GM12892 (cell line): Measurements from ENCODE around the gene MRPL11.
A peak's percentile ranks its signal among the peaks of the same experiment; 100 is the strongest.

ENCODE experiments used
- DNase-seq: peaks from one replicate; pipeline ENCODE4 v3.0.0; 2011; ENCODE audit not compliant: insufficient read length
- FAIRE-seq: peaks from 2 replicates; lab custom pipeline; 2011; peaks lifted over from hg19 to GRCh38; lab: Jason Lieb, UNC
- POLR2A ChIP-seq: IDR thresholded peaks from 2 replicates; pipeline ENCODE4 v1.6.1; 2011; ENCODE audit warnings: low read depth, low read length, control low read depth
- POLR2AphosphoS5 ChIP-seq: IDR thresholded peaks from 2 replicates; pipeline ENCODE4 v1.6.1; 2011; ENCODE audit warnings: low read depth, low read length, control low read depth
- TAF1 ChIP-seq: IDR thresholded peaks from 2 replicates; pipeline ENCODE4 v1.6.1; 2011; ENCODE audit warnings: low read depth, mild to moderate bottlenecking, control low read depth, low read length, borderline replicate concordance

MRPL11 gene

DNA sequence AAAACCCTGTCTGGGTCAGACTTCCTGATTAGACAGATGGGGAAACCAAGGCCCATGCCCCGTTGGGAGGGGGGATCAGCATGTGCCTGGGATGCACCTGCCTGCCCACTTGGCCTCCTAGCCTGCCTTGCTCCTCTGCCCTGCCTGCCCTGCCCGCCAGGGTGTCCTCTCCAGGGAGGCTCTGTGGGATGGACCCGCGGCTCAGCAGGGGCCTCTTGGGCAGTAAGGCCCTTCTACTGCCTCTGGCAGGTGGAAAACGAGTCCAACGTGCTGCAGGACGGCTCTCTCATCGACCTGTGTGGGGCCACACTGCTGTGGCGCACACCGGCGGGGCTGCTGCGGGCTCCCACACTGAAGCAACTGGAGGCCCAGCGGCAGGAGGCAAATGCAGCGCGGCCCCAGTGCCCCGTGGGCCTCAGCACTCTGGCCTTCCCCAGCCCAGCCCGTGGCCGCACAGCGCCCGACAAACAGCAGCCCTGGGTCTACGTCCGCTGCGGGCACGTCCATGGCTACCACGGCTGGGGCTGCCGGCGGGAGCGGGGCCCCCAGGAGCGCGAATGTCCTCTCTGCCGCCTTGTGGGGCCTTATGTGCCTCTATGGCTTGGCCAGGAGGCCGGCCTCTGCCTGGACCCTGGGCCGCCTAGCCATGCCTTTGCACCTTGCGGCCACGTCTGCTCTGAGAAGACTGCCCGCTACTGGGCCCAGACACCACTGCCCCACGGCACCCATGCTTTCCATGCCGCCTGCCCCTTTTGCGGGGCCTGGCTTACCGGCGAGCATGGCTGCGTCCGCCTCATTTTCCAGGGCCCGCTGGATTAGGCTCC lies 36.9 kb upstream of the MRPL11 start:
- TF ChIP-seq POLR2A (no peak), TAF1 (no peak), POLR2AphosphoS5 (no peak)
- FAIRE-seq (no peak), DNase-seq (no peak)

DNA sequence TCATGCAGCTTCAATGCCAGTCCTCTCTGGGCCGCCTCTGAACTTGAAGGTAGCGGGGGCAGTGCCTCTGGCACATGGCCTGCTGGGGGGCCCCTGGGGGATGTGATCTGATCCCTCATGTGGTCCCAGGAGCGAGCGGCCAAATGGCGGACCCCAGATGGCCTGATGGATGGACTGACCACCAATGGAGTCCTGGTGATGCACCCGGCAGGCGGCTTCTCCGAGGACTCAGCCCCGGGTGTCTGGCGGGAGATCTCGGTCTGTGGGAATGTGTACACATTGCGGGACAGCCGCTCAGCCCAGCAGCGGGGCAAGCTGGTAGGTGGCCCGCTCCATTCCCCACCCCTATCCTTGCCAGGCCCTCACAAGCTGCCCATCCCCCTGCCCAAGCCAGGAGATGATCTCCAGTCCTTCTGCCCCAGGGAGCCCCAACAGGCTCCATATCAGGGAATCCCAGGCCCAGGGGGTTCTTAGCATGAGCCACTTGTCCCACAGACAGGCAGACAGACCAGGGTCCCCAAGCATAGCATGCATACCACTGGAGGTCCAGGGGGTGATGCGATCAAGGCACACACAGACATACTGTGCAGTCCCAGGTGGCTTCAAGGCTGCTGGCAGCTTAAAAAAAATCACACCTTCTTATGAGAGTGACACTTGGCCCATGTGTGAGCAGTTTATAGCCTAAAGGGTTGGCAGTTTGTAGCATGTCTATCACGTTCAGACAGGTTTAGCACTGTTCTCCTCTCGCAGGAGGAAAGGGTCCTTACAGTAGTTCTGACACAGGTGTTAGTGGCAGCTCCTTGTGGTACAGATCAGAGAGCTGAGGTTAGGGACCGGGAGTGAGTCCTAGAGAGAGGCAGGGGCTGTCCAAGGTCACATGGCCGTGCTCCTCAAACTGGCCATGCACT lies 35.2 kb upstream of the MRPL11 start:
- DNase-seq: no peak
- TF ChIP-seq POLR2A (no peak), POLR2AphosphoS5 (no peak), TAF1 (no peak)
- no peak for FAIRE-seq

GRCh38 chr11:66473167-66473566 lies 34.5 kb upstream of the MRPL11 start:
- DNase-seq: no peak
- no peak for TF ChIP-seq TAF1
- TF ChIP-seq POLR2AphosphoS5: no peak
- no peak for TF ChIP-seq POLR2A
- FAIRE-seq: no peak

GRCh38 chr11:66472054-66472453 lies 33.4 kb upstream of the MRPL11 start:
- no peak for TF ChIP-seq POLR2A
- no peak for TF ChIP-seq POLR2AphosphoS5
- no peak for TF ChIP-seq TAF1
- DNase-seq (no peak), FAIRE-seq (no peak)

DNA sequence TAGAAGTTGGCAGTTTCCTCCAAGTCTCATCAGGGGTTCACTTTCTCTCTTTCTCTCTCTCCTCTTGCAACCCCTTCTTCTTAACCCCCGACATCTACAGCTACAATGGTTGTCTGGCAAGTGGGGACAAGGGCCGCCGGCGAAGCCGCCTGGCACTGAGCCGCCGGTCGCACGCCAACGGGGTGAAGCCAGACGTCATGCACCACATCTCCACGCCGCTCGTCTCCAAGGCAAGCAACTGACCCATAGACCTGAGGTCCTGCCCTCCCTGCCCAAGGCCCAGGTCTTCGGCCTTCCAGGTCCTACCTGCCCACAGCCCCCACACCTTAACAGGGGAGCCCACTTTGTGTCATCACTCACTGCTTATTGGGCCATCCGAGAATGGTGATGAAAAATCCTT lies 32.5 kb upstream of the MRPL11 start:
- FAIRE-seq (no peak), DNase-seq (no peak)
- TF ChIP-seq POLR2AphosphoS5 (no peak), TAF1 (no peak), POLR2A (no peak)

GRCh38 chr11:66470015-66470414 lies 31.4 kb upstream of the MRPL11 start:
- TF ChIP-seq POLR2AphosphoS5: no peak
- no peak for TF ChIP-seq POLR2A
- no peak for TF ChIP-seq TAF1
- DNase-seq (no peak), FAIRE-seq (no peak)

DNA sequence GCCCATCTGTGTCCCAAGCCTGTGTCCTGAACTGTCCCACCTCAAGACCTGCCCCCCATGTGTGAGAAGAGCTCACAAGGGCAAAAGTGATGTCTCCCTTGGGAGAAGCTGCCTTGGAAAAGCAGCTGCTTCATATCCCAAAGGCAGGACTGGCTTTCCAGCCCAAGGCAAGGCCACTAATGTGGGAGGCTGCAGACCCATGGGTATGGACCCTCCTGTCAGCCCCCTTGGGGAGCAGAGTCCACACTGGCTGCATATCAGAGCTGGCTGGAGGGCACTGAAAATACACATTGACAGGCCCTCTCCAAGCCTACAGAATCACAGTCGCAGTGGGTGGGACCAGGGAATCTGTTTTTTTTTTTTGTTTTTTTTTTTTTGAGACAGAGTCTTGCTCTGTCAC lies 30.8 kb upstream of the MRPL11 start:
- TF ChIP-seq POLR2A (no peak), POLR2AphosphoS5 (no peak), TAF1 (no peak)
- FAIRE-seq (no peak), DNase-seq (no peak)

- DNase-seq (no peak), FAIRE-seq (no peak)
- TF ChIP-seq TAF1 (no peak), POLR2AphosphoS5 (no peak), POLR2A (no peak)
Observed at GRCh38 chr11:66468691-66469090, 30.0 kb upstream of the MRPL11 start.

DNA sequence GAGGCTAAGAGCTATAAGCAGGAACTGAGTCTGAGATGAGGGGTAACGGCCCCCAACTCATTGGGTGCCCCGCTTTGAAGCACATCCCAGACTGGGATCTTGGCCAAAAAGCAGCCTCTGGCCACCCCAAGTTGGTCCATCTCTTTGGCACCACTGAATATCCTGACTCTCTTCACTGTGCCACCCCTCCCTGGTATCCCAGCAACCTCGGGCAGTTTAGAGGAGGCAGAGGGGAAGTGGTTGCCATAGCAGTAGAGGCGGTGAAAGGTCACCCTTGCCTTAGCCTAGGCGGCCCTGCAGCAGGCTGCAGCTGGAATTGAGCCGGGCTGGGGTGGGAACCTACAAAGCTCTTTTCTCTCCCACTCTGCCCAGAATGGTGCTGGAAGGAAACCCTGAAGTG lies 29.1 kb upstream of the MRPL11 start:
- FAIRE-seq: no peak
- TF ChIP-seq POLR2A: no peak
- TF ChIP-seq POLR2AphosphoS5: no peak
- TF ChIP-seq TAF1: no peak
- DNase-seq: no peak

DNA sequence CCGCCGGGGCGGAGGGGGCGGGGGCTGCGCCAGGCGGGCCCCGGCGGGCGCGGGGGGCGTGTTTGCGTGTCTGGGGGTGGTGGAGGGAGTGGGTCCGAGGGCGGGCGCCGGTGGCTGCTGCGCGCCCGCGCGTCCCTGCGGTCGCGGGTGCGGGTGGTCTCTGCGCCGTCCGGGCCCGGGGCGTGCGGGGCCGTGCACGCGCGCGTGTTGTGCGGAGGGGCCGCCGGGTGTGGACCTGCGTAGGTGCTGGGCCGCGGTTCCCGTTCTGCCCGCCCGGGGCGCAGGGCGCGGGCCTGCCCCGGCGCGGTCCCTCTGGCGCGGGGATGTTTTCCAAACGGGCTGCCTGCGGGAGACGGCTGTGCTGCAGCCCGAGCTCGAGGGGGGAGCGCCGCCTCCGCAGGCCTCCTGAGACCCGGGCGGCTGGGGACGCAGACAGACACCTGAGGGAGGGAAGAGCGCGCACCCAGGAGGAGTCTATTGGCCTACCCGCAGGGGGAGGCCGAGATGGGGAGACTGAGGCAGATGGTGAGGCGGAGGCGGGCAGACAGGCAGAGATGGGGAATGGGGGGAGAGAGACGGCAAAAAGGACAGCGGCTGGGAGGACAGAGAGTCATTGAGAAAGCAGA lies 28.5 kb upstream of the MRPL11 start:
- TF ChIP-seq TAF1 (no peak), POLR2AphosphoS5 (no peak), POLR2A (no peak)
- peak; percentile 60 for DNase-seq
- no peak for FAIRE-seq

- peak; percentile 99 for FAIRE-seq
- DNase-seq: peak; percentile 96
- TF ChIP-seq POLR2AphosphoS5: no peak
- TF ChIP-seq TAF1: no peak
- no peak for TF ChIP-seq POLR2A
Observed at GRCh38 chr11:66466225-66467033, 27.8 kb upstream of the MRPL11 start, which contains the start of gene PELI3. TSS of gene PELI3 (plus strand) at chr11:66466905. CDS start at chr11:66468129, 1,224 bp downstream.
